ENCODE measurements around the gene CASP2. TPM values are rescaled to one million over a fixed set of nuclear protein-coding genes. Genes with fewer than 3 reads are reported as not detected.

CASP2 gene
- total RNA-seq, 6 donors from 2014 or later: 9.1 to 34.8 (median 24.3) TPM

DNA sequence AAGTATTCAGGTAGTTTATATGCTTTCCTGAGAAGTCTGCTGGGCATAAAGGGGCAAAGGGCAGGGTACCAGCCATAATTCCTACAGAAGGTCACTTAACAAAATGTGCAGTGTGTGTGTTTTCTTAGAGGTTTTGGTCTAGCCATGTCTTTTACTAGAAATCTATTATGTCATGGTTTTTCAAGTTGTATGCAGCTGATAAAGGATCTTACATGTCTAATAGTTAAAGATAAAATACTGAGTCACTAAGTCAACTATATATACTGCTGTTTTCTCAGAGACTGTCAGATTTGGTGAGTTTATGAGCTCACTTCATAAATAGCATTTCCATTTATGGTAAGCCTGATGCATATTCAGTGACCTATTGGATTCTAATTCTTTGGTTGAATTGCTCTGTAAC is 7.7 kb downstream of the CASP2 start:
- Histone ChIP-seq H3K27me3 (no peaks in the 10 kb centered on the region), H3K4me3 (no peak overlapping the region), H3K27ac (no peak overlapping the region), H3K4me1 (peaks cover 6 to 20% (median 13%) of the 10 kb centered on the region in 4 donors), H3K36me3 (peaks cover 26 to 89% (median 64%) of the 10 kb centered on the region in 4 donors), H3K9me3 (no peaks in the 10 kb centered on the region)
- ATAC-seq (ENCODE audit: low FRiP score in 2 of 2) (no peak), DNase-seq (no peak)
- TF ChIP-seq EP300 (IDR thresholded peaks at IDR 0.05) (no peak), POLR2AphosphoS5 (IDR thresholded peaks at IDR 0.05) (no peak), POLR2A (IDR thresholded peaks at IDR 0.05) (no peak)
- TF ChIP-seq, protein P1, sequence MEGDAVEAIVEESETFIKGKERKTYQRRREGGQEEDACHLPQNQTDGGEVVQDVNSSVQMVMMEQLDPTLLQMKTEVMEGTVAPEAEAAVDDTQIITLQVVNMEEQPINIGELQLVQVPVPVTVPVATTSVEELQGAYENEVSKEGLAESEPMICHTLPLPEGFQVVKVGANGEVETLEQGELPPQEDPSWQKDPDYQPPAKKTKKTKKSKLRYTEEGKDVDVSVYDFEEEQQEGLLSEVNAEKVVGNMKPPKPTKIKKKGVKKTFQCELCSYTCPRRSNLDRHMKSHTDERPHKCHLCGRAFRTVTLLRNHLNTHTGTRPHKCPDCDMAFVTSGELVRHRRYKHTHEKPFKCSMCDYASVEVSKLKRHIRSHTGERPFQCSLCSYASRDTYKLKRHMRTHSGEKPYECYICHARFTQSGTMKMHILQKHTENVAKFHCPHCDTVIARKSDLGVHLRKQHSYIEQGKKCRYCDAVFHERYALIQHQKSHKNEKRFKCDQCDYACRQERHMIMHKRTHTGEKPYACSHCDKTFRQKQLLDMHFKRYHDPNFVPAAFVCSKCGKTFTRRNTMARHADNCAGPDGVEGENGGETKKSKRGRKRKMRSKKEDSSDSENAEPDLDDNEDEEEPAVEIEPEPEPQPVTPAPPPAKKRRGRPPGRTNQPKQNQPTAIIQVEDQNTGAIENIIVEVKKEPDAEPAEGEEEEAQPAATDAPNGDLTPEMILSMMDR (IDR thresholded peaks at IDR 0.05): no peak

DNA sequence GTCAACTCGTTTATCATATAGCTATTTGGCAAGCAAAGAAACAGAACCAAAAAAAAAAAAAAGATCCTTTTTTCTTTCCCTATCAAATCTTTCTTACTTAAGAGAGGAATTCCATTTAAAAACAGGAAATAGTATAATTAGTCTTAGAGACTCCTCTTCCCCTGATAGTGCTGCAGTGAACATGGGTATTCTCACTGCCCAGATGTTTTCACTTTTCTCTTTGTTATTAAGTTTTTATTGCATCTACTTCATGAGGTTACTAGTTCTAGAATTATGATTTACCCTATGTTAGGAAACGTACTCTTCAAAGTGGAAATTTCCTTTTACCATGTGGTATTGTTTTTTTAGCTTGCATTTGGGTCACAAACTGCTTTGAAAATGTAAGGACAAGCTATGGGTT is 8.5 kb downstream of the CASP2 start:
- no peaks in the 10 kb centered on the region for H3K27me3 ChIP-seq
- TF ChIP-seq, protein P1 (IDR thresholded peaks at IDR 0.05): no peak
- TF ChIP-seq EP300 (IDR thresholded peaks at IDR 0.05) (no peak), POLR2A (IDR thresholded peaks at IDR 0.05) (no peak), POLR2AphosphoS5 (IDR thresholded peaks at IDR 0.05) (no peak)
- 40 to 42% methylated on average over 2 of the region's 2 CpGs for WGBS, 2 donors
- H3K4me1 ChIP-seq: peaks cover 8 to 19% (median 16%) of the 10 kb centered on the region in 4 donors
- ATAC-seq (ENCODE audit: low FRiP score in 2 of 2): no peak
- H3K27ac ChIP-seq: no peak overlapping the region
- H3K4me3 ChIP-seq: no peak overlapping the region
- no peaks in the 10 kb centered on the region for H3K9me3 ChIP-seq
- H3K36me3 ChIP-seq: peaks cover 26 to 97% (median 65%) of the 10 kb centered on the region in 4 donors
- no peak for DNase-seq

DNA sequence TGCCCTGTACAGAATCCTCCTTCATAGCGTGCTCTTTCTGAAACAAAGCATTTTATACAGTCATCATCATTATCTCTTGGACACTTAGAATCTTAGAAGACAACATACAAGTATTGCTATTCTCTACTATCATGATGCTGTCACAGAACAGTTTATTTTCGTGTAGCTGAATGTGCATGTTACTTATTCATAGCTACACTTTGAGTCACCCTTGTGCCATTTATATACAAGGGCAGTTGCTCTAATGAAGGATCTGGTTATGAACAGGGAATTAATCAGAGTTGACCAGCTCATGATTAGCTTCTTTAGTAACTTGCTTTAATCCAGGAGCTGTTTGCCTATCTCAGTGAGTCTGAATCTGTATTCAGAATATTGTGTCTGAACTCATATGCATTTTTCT is 11.2 kb downstream of the CASP2 start:
- TF ChIP-seq POLR2A (IDR thresholded peaks at IDR 0.05) (no peak), POLR2AphosphoS5 (IDR thresholded peaks at IDR 0.05) (no peak), EP300 (IDR thresholded peaks at IDR 0.05) (no peak)
- TF ChIP-seq, protein P1 (IDR thresholded peaks at IDR 0.05): no peak
- no peak overlapping the region for H3K4me3 ChIP-seq
- peaks cover 19 to 97% (median 58%) of the 10 kb centered on the region in 4 donors for H3K36me3 ChIP-seq
- H3K27me3 ChIP-seq: no peaks in the 10 kb centered on the region
- peaks cover 11 to 26% (median 19%) of the 10 kb centered on the region in 4 donors for H3K4me1 ChIP-seq
- H3K9me3 ChIP-seq: no peaks in the 10 kb centered on the region
- ATAC-seq (ENCODE audit: low FRiP score in 2 of 2) (no peak), DNase-seq (no peak)
- no peak overlapping the region for H3K27ac ChIP-seq
- WGBS, 2 donors: 80 to 91% methylated on average over 2 of the region's 2 CpGs

DNA sequence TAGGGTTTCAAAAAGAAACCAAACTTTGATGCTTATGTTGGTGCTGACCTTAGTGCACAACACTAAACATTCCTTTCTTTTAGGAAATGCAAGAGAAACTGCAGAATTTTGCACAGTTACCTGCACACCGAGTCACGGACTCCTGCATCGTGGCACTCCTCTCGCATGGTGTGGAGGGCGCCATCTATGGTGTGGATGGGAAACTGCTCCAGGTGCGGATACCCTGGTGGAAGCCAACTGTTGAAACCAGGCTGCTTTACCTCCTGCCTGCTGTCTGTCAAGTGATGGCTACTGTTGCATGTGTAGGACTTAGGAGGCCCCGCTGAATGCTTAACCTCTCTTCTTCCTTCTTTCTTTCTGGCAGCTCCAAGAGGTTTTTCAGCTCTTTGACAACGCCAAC is 11.7 kb downstream of the CASP2 start:
- peaks cover 14 to 97% (median 58%) of the 10 kb centered on the region in 4 donors for H3K36me3 ChIP-seq
- no peak overlapping the region for H3K4me3 ChIP-seq
- DNase-seq: peak in 1 of 2 donors; percentile 51
- H3K9me3 ChIP-seq: no peaks in the 10 kb centered on the region
- peaks cover 11 to 26% (median 19%) of the 10 kb centered on the region in 4 donors for H3K4me1 ChIP-seq
- TF ChIP-seq, protein P1 (IDR thresholded peaks at IDR 0.05): peak; percentile 27 to 35 (median 32)
- TF ChIP-seq POLR2AphosphoS5 (IDR thresholded peaks at IDR 0.05): no peak
- TF ChIP-seq POLR2A (IDR thresholded peaks at IDR 0.05): no peak
- peak in 1 of 2 donors; percentile 55 for ATAC-seq (ENCODE audit: low FRiP score in 2 of 2)
- no peaks in the 10 kb centered on the region for H3K27me3 ChIP-seq
- peak overlapping the region in 3 of 4 donors; percentile 22 to 80 (median 54) for H3K27ac ChIP-seq
- WGBS, 2 donors: 82 to 83% methylated on average over 8 of the region's 8 CpGs
